Transverse colon (tissue), 3 donors: ENCODE measurements around the gene METTL24.

Experiments used
- POLR2A ChIP-seq: fragments of 450-650 bp; IDR thresholded peaks from one replicate; pipeline ENCODE4 v1.6.1; 2016; ENCODE audit warnings: antibody characterized with exemption, mild to moderate bottlenecking, moderate library complexity
- TF ChIP-seq, protein P1 (sequence below), 5 experiments: fragments of 200-600 bp in 3 of 5; fragments of 450-650 bp in 2 of 5; sonication (generic) in 3 of 5; IDR thresholded peaks; 1 replicate in 2 of 5; 2 replicates in 3 of 5; pipeline ENCODE4 v1.5.1; 2016 to 2017; ENCODE audit warnings: antibody characterized with exemption in 5 of 5, inconsistent platforms in 3 of 5, mild to moderate bottlenecking in 2 of 5, moderate library complexity in 1 of 5

DNA sequence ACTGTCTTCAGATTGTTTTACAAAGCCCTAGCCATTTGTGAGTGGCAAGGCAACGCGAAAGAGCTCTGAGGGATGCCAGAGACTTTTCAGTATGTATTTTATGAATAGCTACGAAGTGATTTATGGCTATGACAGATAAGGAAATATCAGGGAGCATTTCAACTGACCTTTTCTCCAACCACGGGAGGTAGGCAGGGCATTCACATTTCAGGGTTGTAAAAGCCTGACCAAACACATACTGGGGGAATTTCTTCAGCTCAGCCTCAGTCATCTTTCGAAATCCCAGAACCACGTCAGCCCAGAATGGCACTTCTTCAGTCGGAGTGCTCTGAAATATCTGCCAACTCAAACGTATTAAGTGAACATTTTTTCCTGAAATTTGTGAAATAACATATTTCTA lies 46.5 kb upstream of the METTL24 start:
- TF ChIP-seq, protein P1, sequence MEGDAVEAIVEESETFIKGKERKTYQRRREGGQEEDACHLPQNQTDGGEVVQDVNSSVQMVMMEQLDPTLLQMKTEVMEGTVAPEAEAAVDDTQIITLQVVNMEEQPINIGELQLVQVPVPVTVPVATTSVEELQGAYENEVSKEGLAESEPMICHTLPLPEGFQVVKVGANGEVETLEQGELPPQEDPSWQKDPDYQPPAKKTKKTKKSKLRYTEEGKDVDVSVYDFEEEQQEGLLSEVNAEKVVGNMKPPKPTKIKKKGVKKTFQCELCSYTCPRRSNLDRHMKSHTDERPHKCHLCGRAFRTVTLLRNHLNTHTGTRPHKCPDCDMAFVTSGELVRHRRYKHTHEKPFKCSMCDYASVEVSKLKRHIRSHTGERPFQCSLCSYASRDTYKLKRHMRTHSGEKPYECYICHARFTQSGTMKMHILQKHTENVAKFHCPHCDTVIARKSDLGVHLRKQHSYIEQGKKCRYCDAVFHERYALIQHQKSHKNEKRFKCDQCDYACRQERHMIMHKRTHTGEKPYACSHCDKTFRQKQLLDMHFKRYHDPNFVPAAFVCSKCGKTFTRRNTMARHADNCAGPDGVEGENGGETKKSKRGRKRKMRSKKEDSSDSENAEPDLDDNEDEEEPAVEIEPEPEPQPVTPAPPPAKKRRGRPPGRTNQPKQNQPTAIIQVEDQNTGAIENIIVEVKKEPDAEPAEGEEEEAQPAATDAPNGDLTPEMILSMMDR (IDR thresholded peaks at IDR 0.05) = no peak
- TF ChIP-seq POLR2A = no peak
